GM12865 (cell line): ENCODE measurements around the gene ROR1.

Experiments used
- DNase-seq: peaks from one replicate; pipeline ENCODE4 v3.0.0; 2010; ENCODE audit warnings: low read depth
- H3K4me3 ChIP-seq: 2 replicates; pipeline ENCODE4 v1.5.1; 2011; ENCODE audit warnings: mild to moderate bottlenecking, low read depth, low read length, control low read depth
- CTCF ChIP-seq: IDR thresholded peaks from 2 replicates; pipeline ENCODE4 v1.5.1; 2011; ENCODE audit warnings: low read length, control low read depth, low read depth, inconsistent platforms; ENCODE audit not compliant: insufficient read depth; ENCODE audit errors: missing control alignments

Gene ROR1

GRCh38 chr1:63913533-63913932, 139.7 kb downstream of the ROR1 start:
- no peak for TF ChIP-seq CTCF
- DNase-seq: no peak
- H3K4me3 ChIP-seq: no peak overlapping the region

- TF ChIP-seq CTCF: no peak
- no peak for DNase-seq
- no peak overlapping the region for H3K4me3 ChIP-seq
These were observed 140.4 kb downstream of the ROR1 start for GRCh38 chr1:63914241-63914640.

GRCh38 chr1:63914706-63915105, 140.9 kb downstream of the ROR1 start:
- no peak for TF ChIP-seq CTCF
- no peak for DNase-seq
- no peak overlapping the region for H3K4me3 ChIP-seq

- no peak overlapping the region for H3K4me3 ChIP-seq
- peak; percentile 14 for TF ChIP-seq CTCF
- peak; percentile 19 for DNase-seq
These were observed 141.3 kb downstream of the ROR1 start for GRCh38 chr1:63915121-63915520.

GRCh38 chr1:63916485-63917360, 142.9 kb downstream of the ROR1 start:
- no peak overlapping the region for H3K4me3 ChIP-seq
- no peak for TF ChIP-seq CTCF
- no peak for DNase-seq

GRCh38 chr1:63917571-63918417, 144.0 kb downstream of the ROR1 start:
- DNase-seq: peak; percentile 51

More at GRCh38 chr1:63917571-63918417, 144.0 kb downstream of the ROR1 start:
- no peak overlapping the region for H3K4me3 ChIP-seq
- TF ChIP-seq CTCF: peak; percentile 53
